ENCODE data around the gene AP1G2.

Gene AP1G2

DNA sequence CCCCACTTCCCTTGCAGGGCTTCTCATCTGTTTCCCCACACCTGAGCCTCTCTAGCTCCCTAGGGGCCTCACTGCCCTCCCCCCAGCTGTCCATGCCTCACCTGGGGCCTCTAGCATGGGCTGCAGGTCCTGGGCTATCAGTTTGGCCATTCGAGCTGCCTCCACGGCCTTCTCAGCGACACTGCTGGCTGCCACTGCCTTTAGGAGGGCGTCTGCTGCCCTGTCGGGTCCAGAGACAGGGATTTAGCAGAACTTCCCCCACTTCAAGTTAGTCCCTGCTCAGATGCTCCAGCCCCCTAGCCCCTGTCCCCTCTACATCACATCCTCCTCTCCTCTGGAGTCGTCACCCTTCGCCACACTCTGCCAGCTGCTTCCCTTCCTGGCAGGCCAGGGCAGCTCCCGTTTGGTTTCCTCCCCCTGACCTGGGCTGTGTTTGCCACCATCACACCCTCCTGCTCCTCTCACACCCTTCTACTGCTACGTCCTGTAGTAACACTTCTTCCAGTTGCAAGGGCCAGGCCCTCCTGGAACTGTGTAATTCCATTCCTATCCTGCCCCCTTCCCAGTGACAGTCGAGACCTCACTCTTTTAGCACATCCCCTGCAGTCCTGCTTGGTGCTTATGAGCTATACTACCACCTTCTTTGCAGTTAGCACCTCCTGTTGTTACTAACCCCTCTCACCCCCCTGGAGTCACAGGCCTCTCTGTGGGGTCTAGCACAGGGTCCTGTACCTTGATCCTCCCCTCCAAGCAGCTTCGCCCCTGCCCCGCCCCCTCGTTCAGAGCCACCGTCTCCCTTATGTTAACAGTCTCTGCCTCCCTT lies 4.3 kb upstream of the AP1G2 start:
- no peak for DNase-seq (ENCODE audit: low read depth)

DNA sequence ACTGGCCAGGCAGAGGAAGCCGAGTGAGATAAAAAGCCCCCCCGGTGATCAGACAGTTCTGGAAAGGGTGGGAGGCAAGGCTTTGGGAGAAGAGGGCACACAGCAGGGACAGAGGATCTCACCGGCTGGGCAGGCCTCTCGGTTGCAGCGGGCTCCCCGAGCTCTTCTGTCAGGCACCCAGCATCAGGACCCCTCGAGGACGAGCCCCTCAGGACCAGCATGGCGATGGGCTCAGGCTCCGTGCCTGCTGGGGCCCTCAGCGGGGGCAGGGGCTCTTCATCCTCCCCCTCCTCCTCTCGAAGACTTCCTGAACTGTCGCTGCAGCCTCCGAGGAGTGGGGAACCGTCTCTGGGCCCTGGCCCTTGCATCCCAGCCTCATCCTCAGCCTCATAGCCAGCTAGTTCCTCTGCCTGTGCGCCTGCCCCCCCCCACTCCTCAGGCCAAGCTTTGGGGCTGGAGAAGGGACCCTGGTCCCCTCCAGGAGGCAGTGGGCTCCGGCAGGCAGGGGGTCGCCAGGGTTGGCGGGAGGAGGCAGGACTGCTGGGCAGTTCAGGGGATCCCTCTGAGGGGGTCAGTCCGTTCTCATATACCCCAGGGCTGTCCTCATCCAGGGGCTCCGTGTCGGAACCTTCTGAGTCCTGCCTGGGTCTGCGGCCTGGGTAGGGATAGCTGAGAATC lies 3.4 kb upstream of the AP1G2 start:
- DNase-seq (ENCODE audit: low read depth), result no peak

DNA sequence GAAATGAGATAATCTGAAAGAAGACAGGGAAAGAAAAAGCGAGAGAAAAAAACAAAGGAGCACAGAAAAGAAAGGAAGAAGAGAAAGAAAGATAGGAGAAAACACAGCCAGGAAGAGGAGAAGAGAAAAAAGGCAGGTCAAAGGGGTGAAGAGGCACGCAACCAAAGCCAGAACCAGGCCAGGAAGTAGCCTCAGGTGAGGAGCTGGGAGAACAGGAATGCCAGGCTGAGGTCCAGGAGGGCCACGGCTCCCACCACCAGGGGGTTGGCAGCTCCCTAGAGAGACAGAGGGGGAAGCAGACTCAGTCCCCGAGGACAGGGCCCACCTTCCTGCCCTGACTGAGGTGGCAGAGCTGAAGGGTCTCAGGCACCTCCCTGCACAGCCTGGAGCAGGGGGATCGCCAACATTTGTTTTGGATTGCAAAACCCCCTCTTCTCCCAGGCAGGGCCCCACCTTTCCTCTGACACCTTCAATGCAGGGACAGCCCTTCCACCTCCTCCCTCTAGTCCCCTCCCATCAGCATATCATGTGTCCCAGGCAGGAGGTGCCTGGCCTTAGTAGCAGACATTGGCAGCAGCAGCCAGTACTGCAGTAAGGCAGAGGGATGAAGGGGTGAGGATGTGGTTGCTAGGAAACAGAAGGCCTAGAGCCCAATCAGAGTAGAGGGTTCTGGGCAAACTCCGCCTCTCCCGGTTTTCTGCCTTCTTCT lies 2.0 kb upstream of the AP1G2 start:
- DNase-seq (ENCODE audit: low read depth), result no peak

DNA sequence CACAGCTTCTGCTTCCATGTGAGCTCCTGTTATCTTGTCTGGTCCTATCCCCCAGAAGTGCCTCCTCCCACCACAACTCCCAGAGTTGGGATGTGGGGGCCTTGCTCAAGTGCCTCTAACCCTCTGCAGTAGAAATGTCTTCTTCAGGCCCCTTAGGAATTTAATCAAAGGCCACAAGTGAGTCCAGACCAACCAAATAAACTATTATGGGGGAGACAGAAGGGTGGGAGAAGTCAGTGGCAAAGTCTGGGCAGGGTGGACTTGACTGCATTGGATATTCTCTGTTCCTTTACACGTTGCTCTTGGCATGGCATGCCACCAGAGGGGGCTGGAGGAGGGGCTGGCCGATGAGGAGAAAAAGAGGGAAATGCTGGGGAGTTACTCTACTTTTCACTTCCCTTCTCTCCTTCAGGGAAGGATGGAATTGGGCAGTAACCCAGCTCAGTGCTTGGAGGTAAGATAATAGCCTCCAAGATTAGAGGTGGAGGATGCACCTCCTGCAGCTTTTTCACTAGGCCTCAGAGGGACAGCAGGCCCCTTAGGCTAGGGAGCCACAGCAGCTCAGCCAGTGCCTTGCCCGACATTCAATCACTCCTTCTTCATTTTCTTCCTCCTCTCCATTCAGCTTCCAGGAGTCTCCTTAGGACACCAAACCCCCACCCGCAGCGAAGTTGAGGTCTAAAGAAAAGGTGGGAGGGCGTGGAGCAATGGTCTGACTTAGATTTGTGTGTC lies 1.2 kb upstream of the AP1G2 start:
- no peak for DNase-seq (ENCODE audit: low read depth)

DNA sequence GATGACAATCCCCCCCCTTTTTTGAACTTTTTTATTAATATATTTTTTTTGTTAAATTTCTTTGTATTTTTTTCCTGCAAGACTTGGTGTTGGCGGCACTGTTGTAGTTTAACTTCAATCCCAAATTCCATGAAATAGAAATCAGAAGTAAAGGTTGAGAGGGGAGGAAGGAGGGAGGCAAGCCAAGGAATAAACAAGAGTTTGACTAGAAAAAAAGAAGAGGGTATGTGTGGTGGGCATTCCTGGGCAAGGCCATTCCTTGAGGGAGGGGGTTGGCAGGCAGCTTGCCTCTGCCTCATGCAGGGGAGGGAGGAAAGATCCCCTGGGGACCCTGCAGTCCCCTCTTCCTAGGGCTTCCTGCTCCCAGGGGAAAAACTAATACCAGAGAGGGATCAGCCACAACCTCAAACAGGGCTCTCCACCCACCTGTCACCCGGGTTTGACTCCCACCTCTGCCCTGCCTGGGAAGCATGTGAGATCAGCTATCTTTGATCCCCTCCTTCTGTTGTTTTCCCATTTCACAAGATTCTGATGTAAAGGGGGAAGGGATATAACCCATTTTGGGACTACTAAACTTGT lies 519 bp upstream of the AP1G2 start:
- no peak for DNase-seq (ENCODE audit: low read depth)

DNA sequence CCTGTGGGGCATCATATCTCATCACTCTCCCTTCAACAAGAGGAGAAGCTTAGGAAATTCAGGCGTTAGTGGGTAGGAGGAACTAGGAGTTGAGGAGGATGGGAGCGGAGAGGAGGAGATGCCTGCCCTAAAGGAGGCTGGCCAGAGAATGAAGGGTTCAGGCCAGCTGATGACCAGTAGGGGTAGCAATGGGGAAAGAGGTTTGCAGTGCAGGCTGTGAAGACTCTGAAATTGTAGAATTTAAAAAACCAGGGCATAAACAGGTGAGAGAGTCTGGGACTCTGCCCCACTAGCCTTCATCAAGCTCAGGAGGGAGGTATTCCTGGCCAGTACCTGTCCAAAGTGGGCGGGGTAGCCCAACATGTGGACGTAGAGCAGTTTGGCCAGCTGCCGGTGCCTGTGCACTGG lies 809 bp downstream of the AP1G2 start:
- DNase-seq (ENCODE audit: low read depth), result no peak

DNA sequence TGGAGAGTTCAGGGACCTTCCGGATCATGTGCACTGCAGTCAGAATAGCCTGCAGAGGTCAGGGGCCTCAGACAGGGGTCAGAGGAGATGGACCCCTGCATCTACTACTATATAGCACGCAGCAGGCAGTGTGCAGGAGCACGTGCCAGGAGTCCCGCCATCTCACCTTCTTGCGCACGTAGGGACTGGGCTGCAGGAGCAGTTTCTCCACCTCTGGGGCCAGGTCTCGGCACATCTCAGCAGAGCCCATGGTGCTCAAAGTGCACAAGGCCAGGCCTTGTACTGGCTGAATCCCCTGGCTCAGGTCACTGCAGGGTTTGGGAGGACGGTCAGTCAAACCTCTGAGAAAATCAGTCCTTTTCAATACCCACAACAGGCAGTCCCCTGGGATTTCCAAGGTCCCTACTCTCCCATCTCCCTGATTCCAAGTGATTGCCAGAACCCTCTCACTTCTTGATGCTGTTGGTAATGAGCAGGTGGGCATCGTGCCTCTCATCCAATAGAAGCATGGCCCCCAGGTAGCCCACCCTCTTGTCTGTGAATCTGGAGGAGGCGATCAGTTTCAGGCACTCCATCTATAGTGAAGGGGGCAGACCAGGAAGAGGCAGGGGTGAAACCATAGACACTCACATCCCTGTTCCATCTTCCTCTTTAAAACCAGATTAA lies 1.3 kb downstream of the AP1G2 start:
- no peak for DNase-seq (ENCODE audit: low read depth)

DNA sequence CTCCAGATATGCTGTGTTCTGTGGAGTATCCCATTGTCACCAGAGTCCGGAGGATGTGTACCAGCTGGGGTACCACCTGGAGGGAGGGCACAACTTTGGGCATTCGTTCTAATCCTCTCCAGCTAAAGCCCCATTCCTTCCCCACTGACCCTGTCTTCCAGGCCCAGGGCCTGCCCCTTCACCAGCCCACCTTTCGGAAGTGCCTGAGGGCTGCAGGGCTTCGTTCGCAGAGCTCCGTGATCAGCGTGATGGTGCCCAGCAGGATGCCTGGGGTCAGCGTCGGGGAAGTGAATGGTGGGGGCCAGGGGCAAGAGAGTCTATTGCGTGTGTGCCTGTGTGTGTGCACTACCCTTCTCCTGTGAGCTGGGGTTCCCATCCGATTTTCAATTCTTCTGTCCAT lies 2.0 kb downstream of the AP1G2 start:
- no peak for DNase-seq (ENCODE audit: low read depth)

DNA sequence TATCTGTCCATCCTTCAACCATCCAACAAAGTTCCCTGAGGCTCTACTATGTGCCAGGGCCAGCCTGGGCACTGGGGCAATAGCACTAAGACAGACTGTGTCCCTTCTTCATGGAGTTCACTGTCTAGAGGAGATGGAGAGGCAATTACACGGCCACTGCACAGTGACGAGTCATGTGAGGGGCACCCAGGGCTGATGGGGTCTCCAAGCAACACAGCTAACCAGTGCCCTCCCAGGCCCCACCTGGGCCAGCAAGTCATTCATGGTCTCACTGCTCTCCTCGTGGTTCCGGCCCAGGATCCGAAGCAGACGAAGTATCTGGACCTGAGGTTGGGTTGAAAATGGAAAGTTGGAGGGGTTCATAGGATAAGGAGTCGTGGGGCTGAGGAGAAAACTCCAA lies 2.7 kb downstream of the AP1G2 start:
- DNase-seq (ENCODE audit: low read depth), result no peak

DNA sequence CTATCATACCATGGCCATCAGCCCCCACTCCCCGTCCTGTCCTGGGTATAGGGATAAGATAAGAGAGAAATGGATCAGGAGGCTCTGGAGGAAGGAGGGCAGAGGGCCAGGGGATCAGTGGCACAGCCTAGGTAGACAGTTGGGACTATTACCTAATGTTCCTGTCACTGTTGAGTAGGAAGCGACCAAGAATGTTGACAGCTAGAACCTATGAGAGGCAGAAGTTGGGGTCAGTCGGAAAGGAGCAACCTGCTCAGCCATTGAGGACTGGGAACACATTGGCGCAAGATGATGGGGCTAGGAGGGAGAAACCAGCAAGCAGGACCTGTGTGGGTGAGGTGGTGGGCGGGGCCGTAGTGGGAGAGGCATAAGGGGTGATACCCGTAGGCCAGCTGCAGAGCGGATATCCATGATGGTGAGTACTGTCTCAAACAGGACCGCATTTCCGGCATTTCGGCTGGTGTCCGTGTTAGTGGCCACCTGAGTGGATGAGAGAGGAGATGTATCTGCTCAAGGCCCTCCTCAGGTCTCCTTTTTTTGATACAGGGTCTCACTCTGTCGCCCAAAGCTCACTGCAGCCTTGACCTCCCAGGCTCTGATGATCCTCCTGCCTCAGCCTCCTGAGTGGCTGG lies 3.3 kb downstream of the AP1G2 start:
- no peak for DNase-seq (ENCODE audit: low read depth)

DNA sequence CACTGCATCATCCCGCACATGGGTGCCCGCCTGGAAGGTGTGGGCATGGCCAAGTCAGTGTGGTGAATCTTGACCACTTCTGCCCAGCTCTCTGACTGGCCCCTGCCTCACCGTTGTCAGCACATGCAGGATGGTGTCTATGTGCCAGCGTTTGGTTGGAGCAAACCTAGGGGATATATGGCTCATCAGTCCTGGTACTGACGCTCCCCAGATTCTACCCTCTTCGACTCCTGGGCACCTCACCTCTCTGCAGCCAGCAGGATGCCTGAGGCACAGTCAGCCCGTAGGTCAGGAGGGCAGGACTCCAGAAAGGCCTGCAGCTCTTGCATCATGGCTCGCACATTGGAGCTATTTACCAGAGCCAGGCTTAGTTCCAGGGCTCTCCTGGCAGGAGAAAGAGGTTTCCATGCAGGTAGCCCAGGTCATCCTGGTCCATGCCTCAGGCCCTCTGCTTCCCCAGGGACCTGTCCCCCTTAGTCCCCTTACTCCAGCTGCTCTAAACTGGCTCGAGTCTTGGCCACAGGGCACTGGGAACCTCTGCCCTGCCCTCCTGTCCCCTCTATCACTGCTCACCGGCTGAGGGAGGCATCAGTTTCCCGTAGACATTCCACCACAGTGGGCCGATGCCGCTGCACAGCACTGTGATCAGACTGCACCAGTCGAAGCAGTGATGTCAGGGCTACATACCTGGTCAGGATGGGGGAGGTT lies 4.0 kb downstream of the AP1G2 start:
- no peak for DNase-seq (ENCODE audit: low read depth)

DNA sequence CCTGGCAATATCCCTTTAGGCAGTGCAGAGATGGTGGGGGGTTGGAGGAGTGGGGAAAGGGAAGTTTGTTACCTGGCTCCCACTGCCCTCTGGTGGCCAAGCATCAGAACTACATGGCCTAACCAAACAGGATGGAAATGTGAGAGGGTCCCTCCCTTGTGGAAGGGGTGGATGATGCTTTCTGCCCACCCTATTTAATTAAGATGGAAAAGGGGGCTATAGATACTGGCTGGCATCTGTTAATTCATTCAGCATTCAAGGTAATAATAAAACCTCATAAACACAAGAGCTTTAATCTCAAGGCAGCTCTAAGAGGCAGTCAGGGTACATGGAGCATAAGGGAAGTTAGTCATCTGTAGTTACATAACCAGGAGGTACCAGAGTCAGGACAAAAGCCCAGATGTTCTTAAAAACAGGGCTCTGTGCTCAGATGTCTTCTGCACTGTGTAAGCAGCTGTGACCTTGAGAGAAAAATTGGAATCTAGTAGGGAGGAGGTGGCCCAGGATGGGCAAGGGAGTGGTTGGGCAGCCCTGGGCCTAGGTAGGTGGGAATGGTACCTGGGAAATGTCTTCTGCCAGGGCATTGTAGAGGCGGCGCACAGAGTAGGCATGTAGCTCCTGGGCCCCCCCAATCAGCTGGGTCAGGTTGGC lies 4.6 kb downstream of the AP1G2 start:
- peak; percentile 24 for DNase-seq (ENCODE audit: low read depth)

DNA sequence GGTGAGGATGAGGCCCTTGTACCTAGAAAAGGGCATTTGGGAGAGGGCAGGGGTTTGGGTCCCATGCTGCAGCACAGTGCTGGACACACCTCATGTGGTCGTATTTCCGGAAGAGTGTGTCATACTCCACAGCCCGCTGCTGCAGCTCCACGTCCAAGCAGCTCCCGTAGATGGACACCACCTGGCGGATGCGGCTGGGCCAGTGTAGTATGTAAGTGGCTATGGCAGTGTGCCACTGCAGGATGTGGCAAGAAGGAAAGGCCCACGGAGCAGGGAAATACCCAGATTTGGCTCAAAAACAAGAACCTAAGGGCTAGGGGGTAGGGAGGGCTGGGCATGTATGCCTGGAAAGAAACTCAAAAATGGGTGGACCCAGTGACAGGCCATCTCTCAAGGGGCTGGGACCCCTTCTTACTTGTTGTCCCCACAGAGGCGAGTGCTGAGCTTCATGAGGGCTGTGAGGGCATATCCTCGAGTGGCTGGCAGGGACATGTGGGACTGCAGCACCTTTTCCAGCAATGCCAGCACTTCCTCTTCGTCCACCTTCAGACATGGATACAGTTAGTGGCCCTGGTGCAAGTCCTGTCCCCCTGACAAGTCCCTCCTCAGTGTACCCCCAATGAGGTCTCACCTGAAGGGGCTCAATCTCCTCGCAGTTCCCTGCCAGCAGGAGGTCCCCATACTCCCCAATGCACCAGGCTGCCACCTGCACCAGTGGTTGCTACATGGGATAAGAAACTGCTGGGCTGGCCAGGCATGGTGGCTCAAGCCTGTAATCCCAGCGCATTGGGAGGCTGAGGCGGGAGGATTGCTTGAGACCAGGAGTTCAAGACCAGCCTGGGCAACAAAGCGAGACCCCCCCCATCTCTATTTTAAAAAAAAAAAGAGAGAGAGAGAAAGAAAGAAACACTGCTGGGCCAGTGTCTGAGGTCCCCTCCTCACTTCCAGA lies 5.4 kb downstream of the AP1G2 start:
- no peak for DNase-seq (ENCODE audit: low read depth)

DNA sequence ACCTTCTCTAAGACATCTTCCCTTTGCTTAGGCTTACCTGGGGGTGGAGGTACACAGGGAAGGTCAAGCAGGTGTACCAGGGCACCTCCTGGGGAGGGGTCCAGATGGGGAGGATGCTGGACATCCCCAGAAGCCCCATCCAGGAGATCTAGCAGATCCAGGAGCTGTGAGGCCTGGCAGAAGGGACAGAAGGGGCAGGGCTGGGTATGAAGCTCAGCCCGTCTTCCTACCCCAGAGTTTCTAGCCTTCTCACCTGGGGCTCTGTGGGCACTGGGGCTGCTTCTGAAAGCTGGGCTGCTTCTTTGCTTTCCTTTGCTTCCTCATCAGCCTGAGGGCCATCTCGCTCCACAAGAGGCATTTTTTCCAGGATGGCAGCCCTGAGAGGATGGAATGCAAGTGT lies 6.3 kb downstream of the AP1G2 start:
- DNase-seq (ENCODE audit: low read depth), result no peak

DNA sequence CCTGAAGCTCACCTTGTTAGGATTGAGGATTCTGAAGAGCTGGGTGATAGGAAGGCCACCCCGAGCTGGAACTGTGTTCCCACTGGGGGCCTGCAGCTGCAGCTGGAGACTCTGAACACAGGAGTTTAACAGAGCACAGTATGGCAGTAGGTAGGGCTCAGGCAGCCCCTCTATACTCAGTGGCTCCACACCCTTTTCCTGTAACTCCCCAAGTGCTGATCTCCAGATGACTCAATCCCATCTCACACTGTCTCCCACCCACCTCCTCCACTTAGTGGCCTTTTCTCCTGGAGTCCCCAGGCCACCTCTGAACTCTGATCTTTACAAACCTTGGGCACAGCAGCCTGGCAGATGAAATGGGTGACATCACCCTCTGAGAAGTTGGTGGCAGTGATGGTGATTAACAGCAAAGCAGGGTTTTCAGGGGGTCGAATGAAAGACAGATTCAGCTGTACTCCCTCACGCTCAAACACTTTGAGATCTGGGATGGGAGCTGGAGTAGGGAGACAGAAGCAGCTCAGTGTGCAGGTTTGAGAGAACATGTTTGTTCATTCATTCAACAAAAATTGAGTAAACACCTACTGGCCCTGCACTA lies 7.6 kb downstream of the AP1G2 start:
- no peak for DNase-seq (ENCODE audit: low read depth)

DNA sequence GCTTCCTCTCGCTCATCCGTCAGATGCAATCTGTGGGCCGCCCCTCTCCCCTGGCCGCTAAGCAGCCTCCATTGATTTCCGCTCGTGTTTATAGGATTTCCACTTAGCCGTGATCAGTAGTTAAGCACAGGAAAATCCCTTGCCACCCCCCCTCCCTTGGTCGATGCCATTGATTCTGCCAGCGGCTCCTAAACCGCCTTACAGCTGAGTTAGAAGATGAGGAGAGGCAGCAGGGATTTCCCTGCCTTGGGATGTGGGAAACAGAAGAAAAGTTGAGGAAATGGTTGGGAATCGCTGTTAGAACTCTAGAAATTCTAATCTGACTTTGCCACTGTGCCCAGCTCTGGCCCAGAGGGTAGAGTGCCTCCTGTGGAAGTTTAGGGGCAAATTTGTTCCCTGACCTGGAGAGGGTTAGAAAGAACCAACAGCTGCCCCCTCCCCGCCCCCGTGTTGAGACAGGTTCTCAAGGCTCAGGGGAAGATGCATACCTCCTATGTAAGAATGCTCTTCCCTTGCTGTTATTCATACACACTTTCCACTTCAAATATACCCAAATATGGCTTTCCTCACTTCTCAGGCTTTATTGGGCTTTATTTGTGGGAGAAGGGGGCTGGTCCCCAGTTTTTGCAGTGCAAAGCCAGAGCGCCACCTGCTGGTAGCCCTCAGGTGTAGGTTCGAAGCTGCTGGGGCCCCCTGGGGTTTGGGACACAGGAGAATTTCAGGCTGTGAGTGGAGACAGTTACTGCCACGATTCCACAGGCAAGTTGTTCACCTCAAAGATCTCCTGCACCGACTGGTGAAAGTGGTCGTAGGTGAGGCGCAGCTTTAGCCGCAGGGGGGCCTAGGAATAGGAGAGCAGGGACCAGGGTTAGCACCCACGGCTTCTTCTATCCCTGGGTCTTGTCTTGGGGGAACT lies 8.3 kb downstream of the AP1G2 start:
- DNase-seq (ENCODE audit: low read depth), result peak; percentile 28

DNA sequence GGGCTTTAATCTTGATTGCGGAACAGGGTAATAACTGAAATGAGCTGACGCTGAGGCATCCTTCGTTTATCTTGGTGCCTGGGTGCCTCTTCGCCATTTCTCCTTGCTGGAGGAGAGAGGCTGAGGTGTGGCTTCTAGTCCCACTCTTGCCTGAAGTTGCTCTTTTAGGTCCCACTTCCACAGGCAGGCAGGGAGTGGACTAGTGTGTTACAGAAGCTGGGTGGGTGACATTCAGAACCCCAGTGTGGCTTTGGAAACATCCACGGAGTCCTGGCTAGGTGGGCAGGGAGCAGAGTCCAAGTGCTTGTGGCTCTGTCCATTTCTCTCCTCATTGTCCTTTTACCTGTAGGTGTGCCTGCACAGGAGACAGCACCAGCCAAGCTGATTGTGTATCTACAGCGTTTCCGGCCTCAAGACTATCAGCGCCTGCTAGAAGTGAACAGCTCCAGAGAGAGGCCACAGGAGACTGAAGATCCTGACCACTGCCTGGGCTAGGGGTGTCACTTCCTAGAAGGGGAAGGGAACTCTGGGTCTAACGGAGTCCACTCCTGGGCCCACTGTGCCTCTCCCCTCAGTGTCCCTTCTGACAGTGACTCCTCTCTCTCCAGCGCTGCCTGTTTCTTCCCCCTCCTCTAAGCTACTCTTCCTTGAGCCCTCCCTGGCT lies 9.1 kb downstream of the AP1G2 start:
- DNase-seq (ENCODE audit: low read depth), result no peak

All from T-helper 22 cell (primary cell).